Glomerular visceral epithelial cell (primary cell): Measurements from ENCODE around the gene XPOT.
A peak's percentile ranks its signal among the peaks of the same experiment; 100 is the strongest.
"Not testable (repeated sequence)": the region's sequence is repeated elsewhere in the genome, so short reads cannot be mapped to it uniquely, and the experiment has no call there.

Experiments
- DNase-seq: peaks from one replicate; pipeline ENCODE4 v3.0.0-alpha.2; 2016; ENCODE audit errors: extremely low spot score

XPOT gene, protein sequence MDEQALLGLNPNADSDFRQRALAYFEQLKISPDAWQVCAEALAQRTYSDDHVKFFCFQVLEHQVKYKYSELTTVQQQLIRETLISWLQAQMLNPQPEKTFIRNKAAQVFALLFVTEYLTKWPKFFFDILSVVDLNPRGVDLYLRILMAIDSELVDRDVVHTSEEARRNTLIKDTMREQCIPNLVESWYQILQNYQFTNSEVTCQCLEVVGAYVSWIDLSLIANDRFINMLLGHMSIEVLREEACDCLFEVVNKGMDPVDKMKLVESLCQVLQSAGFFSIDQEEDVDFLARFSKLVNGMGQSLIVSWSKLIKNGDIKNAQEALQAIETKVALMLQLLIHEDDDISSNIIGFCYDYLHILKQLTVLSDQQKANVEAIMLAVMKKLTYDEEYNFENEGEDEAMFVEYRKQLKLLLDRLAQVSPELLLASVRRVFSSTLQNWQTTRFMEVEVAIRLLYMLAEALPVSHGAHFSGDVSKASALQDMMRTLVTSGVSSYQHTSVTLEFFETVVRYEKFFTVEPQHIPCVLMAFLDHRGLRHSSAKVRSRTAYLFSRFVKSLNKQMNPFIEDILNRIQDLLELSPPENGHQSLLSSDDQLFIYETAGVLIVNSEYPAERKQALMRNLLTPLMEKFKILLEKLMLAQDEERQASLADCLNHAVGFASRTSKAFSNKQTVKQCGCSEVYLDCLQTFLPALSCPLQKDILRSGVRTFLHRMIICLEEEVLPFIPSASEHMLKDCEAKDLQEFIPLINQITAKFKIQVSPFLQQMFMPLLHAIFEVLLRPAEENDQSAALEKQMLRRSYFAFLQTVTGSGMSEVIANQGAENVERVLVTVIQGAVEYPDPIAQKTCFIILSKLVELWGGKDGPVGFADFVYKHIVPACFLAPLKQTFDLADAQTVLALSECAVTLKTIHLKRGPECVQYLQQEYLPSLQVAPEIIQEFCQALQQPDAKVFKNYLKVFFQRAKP

DNA sequence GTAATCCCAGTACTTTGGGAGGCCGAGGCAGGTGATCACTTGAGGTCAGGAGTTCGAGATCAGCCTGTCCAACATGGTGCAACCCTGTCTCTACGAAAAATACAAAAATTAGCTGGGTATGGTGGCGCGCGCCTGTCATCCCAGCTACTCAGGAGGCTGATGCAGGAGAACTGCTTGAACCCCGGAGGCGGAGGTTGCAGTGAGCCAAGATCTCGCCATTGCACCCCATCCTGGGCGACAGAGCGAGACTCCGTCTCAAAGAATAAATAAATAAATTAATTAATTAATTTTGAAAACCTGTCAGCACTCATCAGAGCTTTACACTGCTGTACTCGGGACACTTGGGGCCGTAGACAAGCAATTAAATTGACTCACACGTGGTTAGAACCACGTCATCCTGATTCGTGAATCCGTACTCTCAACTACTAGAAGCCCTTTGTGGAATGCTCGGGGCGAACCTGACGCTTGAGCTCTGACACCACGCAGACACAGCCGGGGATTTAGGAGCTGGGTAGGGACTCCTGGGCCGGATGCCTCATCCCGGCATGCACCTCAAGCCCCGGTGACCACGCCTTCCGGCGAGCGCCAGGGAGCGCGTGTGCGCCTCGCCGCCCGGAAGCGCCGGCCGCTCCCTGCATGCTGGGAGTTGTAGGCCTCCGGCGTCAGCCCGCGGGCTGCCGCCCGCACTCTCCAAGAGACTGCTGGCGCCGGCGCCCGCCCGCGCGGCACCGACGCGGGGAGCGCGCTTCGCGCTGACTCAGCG is at the start of gene XPOT:
Gene XPOT, plus strand, starts transcription at position 686 of the 763 bp plus-strand sequence. CDS start 5,644 bp downstream, outside the sequence.
- peak; percentile 97 for DNase-seq

DNA sequence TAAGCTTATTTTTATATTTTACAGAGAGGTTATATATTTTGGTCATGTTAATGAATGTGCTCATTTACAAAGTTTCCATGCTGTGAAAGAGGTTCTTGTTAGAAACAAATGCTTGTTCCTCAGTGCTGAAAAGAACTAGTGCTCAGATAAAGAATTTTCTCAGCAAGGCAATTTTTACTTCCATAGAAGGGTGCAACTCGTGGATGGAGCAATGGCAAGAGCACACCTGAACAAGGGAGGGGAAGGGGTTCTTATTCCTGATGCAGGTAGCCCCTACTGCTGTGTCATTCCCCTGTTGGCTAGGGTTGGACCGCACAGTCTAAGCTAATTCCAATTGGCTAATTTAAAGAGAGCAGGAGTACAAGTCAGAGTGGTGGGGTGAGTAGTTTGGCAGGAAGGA is 48.0 kb upstream of the XPOT start:
- DNase-seq, result not testable (repeated sequence)

DNA sequence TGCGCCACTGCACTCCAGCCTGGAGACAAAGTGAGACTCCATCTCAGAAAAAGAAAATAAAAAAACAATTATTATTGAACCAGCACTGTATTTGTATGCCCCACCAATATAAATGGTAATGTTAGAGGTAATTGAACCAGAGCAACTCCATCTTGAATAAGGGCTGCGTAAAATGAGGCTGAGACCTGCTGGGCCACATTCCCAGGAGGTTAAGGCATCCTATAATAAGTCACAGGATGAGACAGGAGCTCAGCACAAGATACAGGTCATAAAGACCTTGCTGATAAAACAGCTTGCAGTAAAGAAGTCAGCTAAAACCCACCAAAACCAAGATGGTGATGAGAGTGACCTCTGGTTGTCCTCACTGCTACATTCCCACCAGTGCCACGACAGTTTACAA is 43.0 kb upstream of the XPOT start:
- DNase-seq, result not testable (repeated sequence)

DNA sequence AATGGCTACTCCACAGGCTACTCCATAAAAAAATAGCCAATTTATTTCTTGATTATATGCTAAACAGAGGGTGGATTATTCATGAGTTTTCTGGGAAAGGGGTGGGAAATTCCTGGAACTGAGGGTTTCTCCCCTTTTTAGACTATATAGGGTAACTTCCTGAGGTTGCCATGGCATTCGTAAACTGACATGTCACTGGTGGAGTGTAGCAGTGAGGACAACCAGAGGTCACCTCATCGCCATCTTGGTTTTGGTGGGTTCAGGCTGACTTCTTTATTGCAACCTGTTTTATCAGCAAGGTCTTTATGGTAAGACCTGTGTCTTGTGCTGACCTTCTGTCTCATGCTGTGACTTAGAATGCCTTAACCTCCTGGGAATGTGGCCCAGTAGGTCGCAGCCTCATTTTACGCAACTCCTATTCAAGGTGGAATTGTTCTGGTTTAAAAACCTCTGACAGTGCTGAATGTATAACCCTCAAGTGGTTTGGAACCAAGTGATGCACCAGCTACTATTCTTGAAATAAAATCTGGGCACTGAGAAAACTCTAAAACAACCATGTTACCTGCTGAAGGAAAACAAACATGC is 41.4 kb upstream of the XPOT start:
- DNase-seq, result no peak

DNA sequence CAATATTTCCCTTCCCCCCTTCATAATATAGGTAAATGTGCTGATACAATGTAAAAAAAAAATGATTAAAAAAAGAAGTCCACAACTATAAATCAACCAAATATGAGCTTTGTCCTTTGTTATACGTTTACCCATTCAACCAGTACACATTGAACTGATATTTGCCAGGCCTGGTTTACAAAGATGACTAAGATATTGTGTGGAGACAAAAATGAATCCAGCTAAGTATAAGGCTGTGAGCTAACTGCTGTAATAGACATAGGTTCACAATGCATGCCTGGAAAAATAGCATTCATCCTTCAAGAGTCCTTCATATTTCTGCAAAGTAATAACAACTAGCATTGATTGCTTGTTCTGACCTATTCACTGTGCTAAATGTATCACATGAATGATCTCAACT is 20.5 kb upstream of the XPOT start:
- DNase-seq, result no peak

DNA sequence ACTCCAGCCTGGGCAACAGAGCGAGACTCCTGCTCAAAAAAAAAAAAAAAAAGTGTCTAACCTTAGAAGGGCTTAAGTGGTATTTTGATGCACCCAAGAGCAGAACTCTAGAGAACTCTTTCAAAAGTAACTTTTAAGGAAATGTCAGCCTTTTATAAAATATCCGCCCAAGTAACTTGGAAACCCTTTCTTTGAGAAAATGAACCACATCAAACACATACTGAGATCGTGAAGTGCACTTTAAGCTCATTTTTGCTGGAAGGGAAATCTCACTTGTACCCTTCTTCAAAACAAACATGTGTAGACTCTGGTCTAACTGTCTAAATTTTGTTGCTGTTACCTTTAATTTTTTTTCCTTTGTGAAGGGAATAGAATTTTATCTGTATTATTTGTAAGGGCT is 19.2 kb upstream of the XPOT start:
- DNase-seq, result no peak

DNA sequence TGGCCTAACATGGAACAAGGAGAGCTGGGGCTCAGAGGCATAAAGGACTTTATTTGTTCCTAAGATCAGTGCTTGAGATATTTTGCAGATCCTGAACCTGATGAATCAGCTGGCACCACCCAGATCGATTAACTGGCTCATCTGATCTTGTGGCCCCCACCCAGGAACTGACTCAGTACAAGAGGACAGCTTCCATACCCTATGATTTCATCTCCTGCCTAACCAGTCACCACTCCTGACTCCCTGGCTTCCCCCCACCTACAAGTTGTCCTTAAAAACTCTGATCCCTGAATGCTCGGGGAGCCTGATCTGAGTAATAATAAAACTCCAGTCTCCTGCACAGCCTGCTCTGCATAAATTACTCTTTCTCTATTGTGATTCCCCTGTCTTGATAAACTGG is 18.7 kb upstream of the XPOT start:
- no peak for DNase-seq

DNA sequence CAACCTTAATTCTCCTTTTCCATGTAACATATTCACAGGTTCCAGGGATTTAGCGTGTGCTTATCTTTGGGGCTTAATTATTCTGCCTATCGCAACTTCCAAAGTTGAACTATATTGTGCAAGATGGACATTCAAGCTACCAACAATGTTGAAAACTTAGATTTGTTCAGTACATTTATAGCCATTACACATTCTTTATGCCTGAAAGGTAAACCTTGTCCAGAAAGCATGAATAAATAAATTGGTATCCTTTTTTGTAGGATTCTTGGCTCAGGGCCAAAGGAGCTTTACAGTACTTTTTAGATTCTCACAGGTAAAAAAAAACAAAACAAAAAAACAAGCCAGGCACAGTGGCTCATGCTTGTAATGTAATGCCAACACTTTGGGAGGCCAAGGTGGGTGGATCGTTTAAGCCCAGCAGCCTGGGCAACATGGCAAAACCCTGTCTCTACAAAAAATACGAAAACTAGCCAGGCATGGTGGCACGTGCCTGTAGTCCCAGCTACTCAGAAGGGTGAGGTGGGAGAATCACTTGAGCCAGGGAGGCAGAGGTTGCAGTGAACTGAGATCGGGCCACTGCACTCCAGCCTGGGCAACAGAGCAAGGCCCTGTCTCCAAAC is 16.9 kb upstream of the XPOT start:
- no peak for DNase-seq

DNA sequence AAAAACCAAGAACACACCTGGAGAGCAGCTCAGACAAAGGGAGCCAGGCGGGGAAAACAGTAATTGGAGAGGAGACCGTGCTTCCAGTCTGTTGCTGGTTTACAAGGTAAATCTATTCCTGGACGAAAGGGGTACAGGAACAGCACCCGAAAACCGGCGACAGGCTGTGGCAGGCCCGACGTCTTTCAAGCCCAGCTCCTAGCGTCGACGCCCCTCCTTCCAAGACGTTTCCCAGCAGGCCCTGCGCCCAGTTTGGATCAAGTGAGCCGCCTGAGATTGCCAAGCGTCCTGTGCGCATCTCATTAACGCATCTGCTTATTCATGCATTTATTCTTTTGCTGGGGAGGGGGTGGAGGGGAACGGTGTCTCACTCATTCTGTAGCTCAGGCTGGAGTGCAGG is 15.0 kb upstream of the XPOT start:
- no peak for DNase-seq

DNA sequence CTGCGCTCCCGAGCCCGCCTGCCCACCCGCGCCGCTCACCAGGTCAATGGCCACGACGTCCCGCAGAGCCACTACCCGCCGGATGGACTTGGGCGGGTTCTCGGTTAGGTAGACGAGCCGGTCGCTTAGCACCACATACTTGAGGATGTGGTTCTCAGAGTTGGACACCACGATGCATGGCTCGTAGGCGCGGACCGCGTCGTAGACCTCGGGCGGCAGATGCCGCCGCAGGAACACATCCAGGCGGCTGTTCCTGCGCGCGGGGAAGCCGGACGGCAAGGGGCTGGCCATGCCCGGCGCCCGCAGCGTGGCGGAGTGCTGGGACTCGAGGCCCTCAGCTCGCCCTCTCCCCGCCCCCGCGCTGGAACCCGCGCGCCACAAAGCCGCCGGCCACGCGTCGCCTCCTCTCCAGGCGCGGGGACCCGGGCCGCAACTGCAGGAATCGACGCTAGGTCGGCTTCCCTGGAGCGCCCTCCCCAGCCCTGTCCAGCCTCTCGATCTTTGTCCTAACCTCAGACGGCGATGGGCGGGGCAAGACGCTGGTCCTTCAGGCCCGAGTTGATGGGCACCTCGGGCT is 13.8 kb upstream of the XPOT start, which contains the start of gene C12orf56:
Gene C12orf56, minus strand, starts transcription at position 484 of the 577 bp plus-strand sequence. Its CDS starts 193 bp downstream, at position 291.
- no peak for DNase-seq

DNA sequence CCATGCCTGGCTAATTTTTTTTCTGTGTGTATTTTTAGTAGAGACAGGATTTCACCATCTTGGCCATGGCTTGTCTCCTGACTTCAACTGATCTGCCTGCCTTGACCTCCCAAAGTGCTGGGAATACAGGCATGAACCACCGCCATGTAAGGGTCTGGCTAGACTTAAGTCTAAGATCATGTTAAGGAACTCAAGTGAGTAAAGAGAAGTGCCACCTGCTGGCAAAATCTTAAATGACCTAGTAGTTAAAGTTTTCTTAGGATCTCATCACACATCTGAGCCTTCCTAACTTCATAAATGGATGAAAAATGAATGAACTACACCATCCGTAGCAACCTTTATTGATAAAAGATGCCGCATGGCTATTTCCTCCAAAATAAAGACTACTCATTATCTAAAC is 12.0 kb upstream of the XPOT start:
- peak; percentile 27 for DNase-seq

DNA sequence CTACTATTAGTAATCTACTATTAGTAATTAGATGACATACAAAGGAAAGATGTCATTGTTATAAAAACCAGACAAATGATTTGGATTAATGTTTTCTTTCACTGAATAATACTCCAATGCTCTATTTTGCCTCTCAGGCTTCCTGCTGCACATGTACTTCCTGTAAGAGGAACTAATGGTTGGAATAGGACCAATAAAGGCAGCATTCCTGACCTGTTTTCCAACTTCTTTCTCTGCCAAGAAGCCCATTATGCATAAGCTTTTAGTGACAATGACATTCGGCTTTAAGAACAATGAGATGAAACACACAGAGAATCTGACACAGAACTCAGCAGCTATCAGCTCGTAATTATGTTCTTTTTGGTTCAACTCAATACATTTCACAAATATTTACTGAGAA is 8.5 kb upstream of the XPOT start:
- no peak for DNase-seq

DNA sequence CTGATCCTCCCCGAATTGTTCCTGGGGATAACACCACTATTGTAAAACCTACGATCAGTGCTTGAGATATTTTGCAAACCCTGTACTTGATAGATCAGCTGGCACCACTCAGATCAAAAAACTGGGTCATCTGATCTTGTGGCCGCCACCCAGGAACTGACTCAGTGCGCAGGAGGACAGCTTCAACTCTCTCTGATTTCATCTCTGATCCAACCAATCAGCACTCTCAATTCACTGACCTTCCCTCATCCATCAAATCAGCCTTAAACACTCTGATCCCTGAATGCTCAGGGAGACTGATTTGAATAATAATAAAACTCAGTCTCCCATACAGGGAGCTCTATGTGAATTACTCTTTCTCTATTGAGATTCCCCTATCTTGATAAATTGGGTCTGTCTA is 4.2 kb upstream of the XPOT start:
- DNase-seq, result no peak

DNA sequence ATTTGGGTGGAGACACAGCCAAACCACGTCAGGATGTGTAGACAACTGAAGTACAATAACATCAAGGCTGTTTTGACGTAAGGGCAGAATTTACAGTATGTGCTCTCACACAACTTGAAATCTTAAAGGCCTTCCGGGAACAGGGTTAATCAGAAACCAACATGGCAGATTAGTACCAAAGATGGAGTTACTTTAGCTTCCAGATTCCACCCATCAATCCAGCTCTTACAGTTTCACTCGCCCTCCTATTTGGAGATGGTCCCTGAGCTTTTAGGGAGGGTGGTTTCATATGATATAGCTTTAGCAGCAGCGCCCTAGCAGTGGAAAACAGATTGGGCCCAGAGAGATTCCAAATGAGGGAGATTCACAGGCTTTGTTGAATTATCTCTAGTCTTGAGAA is 2.0 kb upstream of the XPOT start:
- no peak for DNase-seq

DNA sequence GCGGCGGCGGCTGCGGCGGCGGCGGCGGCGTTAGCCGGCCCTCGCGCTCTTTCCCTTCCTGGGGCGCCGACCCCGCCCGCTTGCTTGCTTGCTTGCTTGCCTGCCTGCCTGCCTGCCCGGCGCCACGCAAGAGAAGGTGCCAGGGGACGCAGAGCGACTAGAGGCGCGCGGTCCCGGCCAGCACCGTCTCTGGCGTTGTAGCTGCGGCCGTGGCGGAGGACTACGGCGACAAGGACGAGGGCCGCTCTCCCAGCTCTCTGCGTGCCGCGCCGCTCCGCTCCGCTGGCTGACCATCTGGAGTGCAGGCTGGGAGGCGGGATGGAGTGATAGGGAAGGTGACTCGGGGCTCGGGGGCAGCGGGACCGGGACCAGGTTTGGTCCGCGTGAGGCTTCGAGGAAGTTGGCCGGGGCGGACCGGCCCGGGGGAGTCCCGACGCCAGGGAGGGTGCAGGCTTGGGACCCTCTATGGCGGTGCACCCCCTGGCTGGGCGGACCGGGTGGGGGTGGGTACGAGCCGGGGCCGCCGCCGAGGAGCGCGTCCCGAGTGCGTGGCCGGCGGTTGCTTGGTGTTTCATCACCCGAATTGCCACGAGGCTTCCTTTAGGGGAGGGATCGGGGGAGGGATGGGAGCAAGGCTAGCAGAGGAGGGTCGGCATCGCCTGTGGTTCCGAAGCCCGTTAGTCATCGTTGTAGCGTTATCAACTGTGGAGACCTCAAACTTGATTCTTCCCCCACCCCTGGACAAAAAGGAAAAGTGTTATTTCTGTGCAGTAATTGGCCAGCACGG is 471 bp downstream of the XPOT start:
- DNase-seq, result peak; percentile 74

DNA sequence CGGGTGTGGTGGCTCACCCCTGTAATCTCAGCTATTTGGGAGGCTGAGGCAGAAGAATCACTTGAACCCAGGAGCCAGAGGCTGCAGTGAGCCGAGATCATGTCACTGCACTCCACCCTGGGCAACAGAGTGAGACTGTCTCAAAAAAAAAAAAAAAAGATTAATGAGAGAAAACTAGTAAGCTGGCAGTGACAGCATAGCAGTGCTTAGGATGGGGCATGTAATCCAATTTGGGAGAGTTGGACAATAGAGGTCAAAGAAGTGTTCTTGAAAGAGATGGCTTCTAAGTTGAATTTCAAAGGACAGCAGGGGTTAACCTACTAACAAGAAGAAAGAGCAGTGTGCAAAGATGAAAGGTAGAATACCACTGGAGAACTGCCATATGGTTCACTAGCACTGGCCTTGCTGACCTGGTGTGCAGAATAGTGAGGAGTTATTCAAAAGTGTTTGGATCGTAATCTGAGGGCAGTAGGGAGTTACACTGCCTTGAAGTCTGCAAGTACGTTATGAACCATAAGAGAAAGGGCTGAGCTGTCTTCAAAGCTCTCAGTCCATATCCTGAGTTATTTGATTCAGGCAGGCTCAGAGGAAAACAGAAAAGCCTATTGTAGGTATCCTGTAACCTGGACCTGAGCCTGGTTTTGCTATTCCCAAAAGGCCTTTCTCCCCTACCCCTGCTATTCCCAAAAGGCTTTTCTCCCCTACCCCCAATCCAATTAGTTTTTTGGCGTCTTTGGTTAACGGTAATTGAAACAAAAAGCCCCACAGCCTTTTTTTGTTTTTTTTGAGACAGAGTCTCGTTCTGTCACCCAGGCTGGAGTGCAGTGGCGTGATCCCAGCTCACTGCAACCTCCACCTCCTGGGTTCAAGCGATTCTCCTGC is 3.4 kb downstream of the XPOT start:
- no peak for DNase-seq

DNA sequence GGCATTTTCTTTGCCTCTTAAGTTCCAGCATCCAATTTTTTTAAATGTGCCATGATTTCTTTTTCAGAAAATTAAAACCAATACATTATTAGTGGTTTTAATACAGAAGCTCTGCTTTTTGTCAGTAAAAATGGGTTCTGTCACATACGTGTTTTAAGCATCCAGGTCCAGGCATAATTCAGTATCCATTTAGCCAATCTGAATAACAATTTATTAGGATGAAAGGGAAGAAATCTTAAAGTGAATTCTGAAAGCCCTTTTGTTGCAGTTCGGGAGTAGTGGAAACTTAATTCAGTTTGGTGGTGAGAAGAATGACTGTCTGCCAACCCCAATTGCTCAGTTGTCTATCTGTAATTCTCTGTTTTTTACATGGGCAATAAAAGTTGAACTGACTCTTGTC is 7.2 kb downstream of the XPOT start:
- no peak for DNase-seq

DNA sequence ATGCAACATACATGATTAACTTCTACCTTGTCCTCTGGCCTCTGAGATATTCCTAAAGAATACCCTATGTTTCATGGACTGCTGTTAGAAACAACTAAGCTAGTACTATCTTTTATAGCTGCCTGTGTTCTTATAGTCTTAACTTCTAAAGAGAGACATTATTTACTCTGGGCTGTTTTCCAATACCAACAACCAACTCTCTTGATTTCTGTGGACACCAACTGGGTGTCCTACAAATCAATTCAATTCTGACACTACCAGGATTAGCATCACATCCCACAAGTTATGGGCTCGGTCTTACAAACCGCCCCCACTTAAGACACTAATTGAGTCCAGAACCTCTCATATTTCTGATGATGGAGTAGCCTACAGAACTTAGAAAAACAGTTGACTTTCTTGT is 8.3 kb downstream of the XPOT start:
- no peak for DNase-seq

DNA sequence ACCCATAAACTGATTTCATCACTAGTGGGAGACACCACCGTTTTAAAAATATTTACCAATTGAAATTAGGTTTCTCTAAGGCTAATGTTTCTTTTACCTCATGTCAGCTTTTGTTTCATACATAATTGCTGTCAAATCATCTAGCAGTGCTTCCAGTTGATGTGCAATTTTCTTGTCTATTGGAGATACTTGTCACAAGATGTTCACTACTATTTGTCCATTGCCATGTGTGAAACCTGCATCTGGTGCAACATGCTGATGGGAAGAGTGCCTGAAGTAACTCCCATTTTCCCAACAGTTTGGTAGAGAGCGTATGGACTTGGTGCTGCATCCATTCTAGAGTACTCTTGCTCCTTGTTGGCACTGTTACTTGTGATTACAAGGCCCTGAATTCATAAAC is 9.7 kb downstream of the XPOT start:
- no peak for DNase-seq
